ENCODE data around the gene SPIRE1.
"Not testable (repeated sequence)": the region's sequence is repeated elsewhere in the genome, so short reads cannot be mapped to it uniquely, and the experiment has no call there.

The SPIRE1 gene

DNA sequence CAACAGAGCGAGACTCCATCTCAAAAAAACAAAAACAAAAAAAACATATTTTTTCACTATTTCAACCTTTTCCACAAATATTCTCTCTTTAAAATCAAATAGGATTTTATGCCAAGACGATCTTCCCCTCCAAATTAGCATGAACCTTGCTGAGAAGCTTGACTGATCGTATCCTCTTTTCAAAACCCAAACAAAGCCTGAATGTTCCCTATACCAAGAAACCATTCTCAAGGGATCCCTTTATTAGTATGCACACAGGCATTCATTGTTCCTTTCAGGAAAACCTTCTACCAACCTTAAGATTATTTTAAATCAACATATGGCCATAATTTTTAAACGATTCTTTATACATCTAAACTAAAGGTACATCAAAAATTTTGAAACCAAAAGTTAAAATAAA is 6.3 kb downstream of the SPIRE1 start:
- ChIA-PET POLR2A (no interaction called here), CTCF (no interaction called here)
- H3K36me3 ChIP-seq (ENCODE audit: control insufficient read depth in 4 of 4, insufficient read depth in 4 of 4, low read length in 3 of 4) = peaks cover 0 to 5% (median 1%) of the 10 kb centered on the region in 4 experiments
- H3K9me3 ChIP-seq (ENCODE audit: control extremely low read depth in 1 of 5, control insufficient read depth in 4 of 5, insufficient read depth in 2 of 5, low read depth in 1 of 5, low read length in 4 of 5) = no peaks in the 10 kb centered on the region
- DNase-seq = no peak
- WGBS (ENCODE audit: insufficient coverage) = 60% methylated on average over 2 of the region's 4 CpGs
- peaks cover under 1 to 18% (median 8%) of the 10 kb centered on the region in 4 experiments for H3K4me1 ChIP-seq (ENCODE audit: control extremely low read depth in 1 of 4, control insufficient read depth in 4 of 4, insufficient read depth in 4 of 4, low read length in 3 of 4)
- H3K4me3 ChIP-seq (ENCODE audit: control insufficient read depth in 1 of 7, extremely low read depth in 1 of 7, insufficient read depth in 4 of 7, low read depth in 2 of 7, low read length in 6 of 7) = no peak overlapping the region
- peaks cover 0 to 2% (median 0%) of the 10 kb centered on the region in 5 experiments for H3K27me3 ChIP-seq (replicated peaks in 2 of 5; ENCODE audit: control insufficient read depth in 4 of 5, insufficient read depth in 5 of 5, low read length in 4 of 5)
- no peak overlapping the region for H3K27ac ChIP-seq (ENCODE audit: insufficient read depth in 1 of 2, low read depth in 1 of 2, low read length in 2 of 2, poor library complexity in 1 of 2, severe bottlenecking in 2 of 2)

DNA sequence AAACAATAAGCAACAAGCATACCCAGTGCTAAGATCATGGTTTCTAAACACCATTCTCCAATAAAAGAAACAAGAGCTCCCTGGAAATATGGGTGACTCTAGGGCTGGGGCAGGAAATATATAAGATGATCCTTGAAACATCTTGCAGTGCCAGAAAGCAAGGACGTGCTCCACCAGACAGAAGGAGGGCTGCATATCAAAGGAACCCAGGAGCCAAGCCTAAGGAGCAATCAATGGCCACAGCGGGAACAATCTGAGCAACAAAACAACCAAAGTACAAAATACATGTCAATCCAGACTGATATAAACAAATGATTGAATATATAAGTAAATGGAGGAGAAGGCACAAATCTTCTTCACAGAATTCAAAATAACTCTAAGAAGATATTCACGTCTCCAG is 10.1 kb downstream of the SPIRE1 start:
- no peak for DNase-seq
- H3K9me3 ChIP-seq (ENCODE audit: control extremely low read depth in 1 of 5, control insufficient read depth in 4 of 5, insufficient read depth in 2 of 5, low read depth in 1 of 5, low read length in 4 of 5) = no peaks in the 10 kb centered on the region
- H3K36me3 ChIP-seq (ENCODE audit: control insufficient read depth in 4 of 4, insufficient read depth in 4 of 4, low read length in 3 of 4) = peaks cover 0 to 5% (median 1%) of the 10 kb centered on the region in 4 experiments
- CTCF ChIA-PET = no interaction called here
- no peak overlapping the region for H3K27ac ChIP-seq (ENCODE audit: insufficient read depth in 1 of 2, low read depth in 1 of 2, low read length in 2 of 2, poor library complexity in 1 of 2, severe bottlenecking in 2 of 2)
- 100% methylated on average over 1 of the region's 3 CpGs for WGBS (ENCODE audit: insufficient coverage)
- no peaks in the 10 kb centered on the region for H3K27me3 ChIP-seq (replicated peaks in 2 of 5; ENCODE audit: control insufficient read depth in 4 of 5, insufficient read depth in 5 of 5, low read length in 4 of 5)
- no peak overlapping the region for H3K4me3 ChIP-seq (ENCODE audit: control insufficient read depth in 1 of 7, extremely low read depth in 1 of 7, insufficient read depth in 4 of 7, low read depth in 2 of 7, low read length in 6 of 7)
- peaks cover 0 to 4% (median under 1%) of the 10 kb centered on the region in 4 experiments for H3K4me1 ChIP-seq (ENCODE audit: control extremely low read depth in 1 of 4, control insufficient read depth in 4 of 4, insufficient read depth in 4 of 4, low read length in 3 of 4)
- POLR2A ChIA-PET = no interaction called here

- peaks cover 0 to 5% (median 1%) of the 10 kb centered on the region in 4 experiments for H3K36me3 ChIP-seq (ENCODE audit: control insufficient read depth in 4 of 4, insufficient read depth in 4 of 4, low read length in 3 of 4)
- ChIA-PET POLR2A (no interaction called here), CTCF (no interaction called here)
- no peaks in the 10 kb centered on the region for H3K27me3 ChIP-seq (replicated peaks in 2 of 5; ENCODE audit: control insufficient read depth in 4 of 5, insufficient read depth in 5 of 5, low read length in 4 of 5)
- no peak overlapping the region for H3K27ac ChIP-seq (ENCODE audit: insufficient read depth in 1 of 2, low read depth in 1 of 2, low read length in 2 of 2, poor library complexity in 1 of 2, severe bottlenecking in 2 of 2)
- WGBS (ENCODE audit: insufficient coverage) = 94% methylated on average over 9 of the region's 10 CpGs
- DNase-seq = no peak
- no peaks in the 10 kb centered on the region for H3K4me1 ChIP-seq (ENCODE audit: control extremely low read depth in 1 of 4, control insufficient read depth in 4 of 4, insufficient read depth in 4 of 4, low read length in 3 of 4)
- H3K9me3 ChIP-seq (ENCODE audit: control extremely low read depth in 1 of 5, control insufficient read depth in 4 of 5, insufficient read depth in 2 of 5, low read depth in 1 of 5, low read length in 4 of 5) = no peaks in the 10 kb centered on the region
- no peak overlapping the region for H3K4me3 ChIP-seq (ENCODE audit: control insufficient read depth in 1 of 7, extremely low read depth in 1 of 7, insufficient read depth in 4 of 7, low read depth in 2 of 7, low read length in 6 of 7)
Measured at GRCh38 chr18:12645751-12646203, 12.1 kb downstream of the SPIRE1 start.

DNA sequence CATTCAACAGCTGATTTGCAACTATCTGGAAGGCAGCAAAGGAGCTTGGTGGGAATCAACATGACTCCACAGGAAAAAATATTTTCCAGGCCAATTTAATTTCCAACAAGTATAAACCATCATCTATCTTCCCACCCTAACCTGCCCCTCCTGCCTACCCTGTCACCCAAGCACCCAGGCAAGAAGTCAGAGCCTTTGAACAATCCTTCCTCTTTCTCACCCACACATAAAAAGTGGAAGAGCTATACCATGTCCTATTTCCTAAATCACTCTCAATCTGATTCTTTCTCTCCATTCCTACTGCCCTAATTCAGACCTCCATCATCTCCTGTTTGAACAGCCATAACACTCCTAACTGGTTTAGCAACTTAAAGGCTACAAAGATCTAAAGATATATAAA is 12.7 kb downstream of the SPIRE1 start:
- H3K27me3 ChIP-seq (replicated peaks in 2 of 5; ENCODE audit: control insufficient read depth in 4 of 5, insufficient read depth in 5 of 5, low read length in 4 of 5) = no peaks in the 10 kb centered on the region
- ChIA-PET POLR2A (no interaction called here), CTCF (interaction anchor here (0.6 kb wide), 1 partner anchor 400 kb away, joined by 3 read pairs; no protein-coding TSS in a partner anchor)
- H3K27ac ChIP-seq (ENCODE audit: insufficient read depth in 1 of 2, low read depth in 1 of 2, low read length in 2 of 2, poor library complexity in 1 of 2, severe bottlenecking in 2 of 2) = no peak overlapping the region
- no peak overlapping the region for H3K4me3 ChIP-seq (ENCODE audit: control insufficient read depth in 1 of 7, extremely low read depth in 1 of 7, insufficient read depth in 4 of 7, low read depth in 2 of 7, low read length in 6 of 7)
- no peaks in the 10 kb centered on the region for H3K4me1 ChIP-seq (ENCODE audit: control extremely low read depth in 1 of 4, control insufficient read depth in 4 of 4, insufficient read depth in 4 of 4, low read length in 3 of 4)
- H3K36me3 ChIP-seq (ENCODE audit: control insufficient read depth in 4 of 4, insufficient read depth in 4 of 4, low read length in 3 of 4) = peaks cover 0 to 5% (median 1%) of the 10 kb centered on the region in 4 experiments
- no peaks in the 10 kb centered on the region for H3K9me3 ChIP-seq (ENCODE audit: control extremely low read depth in 1 of 5, control insufficient read depth in 4 of 5, insufficient read depth in 2 of 5, low read depth in 1 of 5, low read length in 4 of 5)
- no peak for DNase-seq

- H3K27me3 ChIP-seq (replicated peaks in 2 of 5; ENCODE audit: control insufficient read depth in 4 of 5, insufficient read depth in 5 of 5, low read length in 4 of 5); DNase-seq; H3K27ac ChIP-seq (ENCODE audit: insufficient read depth in 1 of 2, low read depth in 1 of 2, low read length in 2 of 2, poor library complexity in 1 of 2, severe bottlenecking in 2 of 2); H3K4me3 ChIP-seq (ENCODE audit: control insufficient read depth in 1 of 7, extremely low read depth in 1 of 7, insufficient read depth in 4 of 7, low read depth in 2 of 7, low read length in 6 of 7); H3K36me3 ChIP-seq (ENCODE audit: control insufficient read depth in 4 of 4, insufficient read depth in 4 of 4, low read length in 3 of 4); H3K9me3 ChIP-seq (ENCODE audit: control extremely low read depth in 1 of 5, control insufficient read depth in 4 of 5, insufficient read depth in 2 of 5, low read depth in 1 of 5, low read length in 4 of 5); H3K4me1 ChIP-seq (ENCODE audit: control extremely low read depth in 1 of 4, control insufficient read depth in 4 of 4, insufficient read depth in 4 of 4, low read length in 3 of 4): not testable (repeated sequence)
- no CpG with 5 or more reads among the region's 5 CpGs for WGBS (ENCODE audit: insufficient coverage)
- ChIA-PET CTCF (interaction anchor here (0.9 to 1.0 kb wide), 2 partner anchors 45 to 104 kb away, joined by 3 to 5 read pairs; no protein-coding TSS in a partner anchor), POLR2A (interaction anchor here (0.6 kb wide), 1 partner anchor 165 kb away, joined by 3 read pairs; no protein-coding TSS in a partner anchor)
Measured at GRCh38 chr18:12643756-12644155, 14.2 kb downstream of the SPIRE1 start.

GRCh38 chr18:12640881-12641200 is 17.1 kb downstream of the SPIRE1 start:
- POLR2A ChIA-PET = no interaction called here
- no peak for DNase-seq
- H3K27ac ChIP-seq (ENCODE audit: insufficient read depth in 1 of 2, low read depth in 1 of 2, low read length in 2 of 2, poor library complexity in 1 of 2, severe bottlenecking in 2 of 2) = no peak overlapping the region
- H3K4me3 ChIP-seq (ENCODE audit: control insufficient read depth in 1 of 7, extremely low read depth in 1 of 7, insufficient read depth in 4 of 7, low read depth in 2 of 7, low read length in 6 of 7) = no peak overlapping the region
- H3K36me3 ChIP-seq (ENCODE audit: control insufficient read depth in 4 of 4, insufficient read depth in 4 of 4, low read length in 3 of 4) = peaks cover 0 to 2% (median 0%) of the 10 kb centered on the region in 4 experiments
- H3K4me1 ChIP-seq (ENCODE audit: control extremely low read depth in 1 of 4, control insufficient read depth in 4 of 4, insufficient read depth in 4 of 4, low read length in 3 of 4) = no peaks in the 10 kb centered on the region
- H3K9me3 ChIP-seq (ENCODE audit: control extremely low read depth in 1 of 5, control insufficient read depth in 4 of 5, insufficient read depth in 2 of 5, low read depth in 1 of 5, low read length in 4 of 5) = no peaks in the 10 kb centered on the region
- CTCF ChIA-PET = interaction anchor here (1.2 kb wide), 1 partner anchor 14 kb away, joined by 3 read pairs; no protein-coding TSS in a partner anchor
- WGBS (ENCODE audit: insufficient coverage) = 98% methylated on average over 5 of the region's 6 CpGs
- no peaks in the 10 kb centered on the region for H3K27me3 ChIP-seq (replicated peaks in 2 of 5; ENCODE audit: control insufficient read depth in 4 of 5, insufficient read depth in 5 of 5, low read length in 4 of 5)

DNA sequence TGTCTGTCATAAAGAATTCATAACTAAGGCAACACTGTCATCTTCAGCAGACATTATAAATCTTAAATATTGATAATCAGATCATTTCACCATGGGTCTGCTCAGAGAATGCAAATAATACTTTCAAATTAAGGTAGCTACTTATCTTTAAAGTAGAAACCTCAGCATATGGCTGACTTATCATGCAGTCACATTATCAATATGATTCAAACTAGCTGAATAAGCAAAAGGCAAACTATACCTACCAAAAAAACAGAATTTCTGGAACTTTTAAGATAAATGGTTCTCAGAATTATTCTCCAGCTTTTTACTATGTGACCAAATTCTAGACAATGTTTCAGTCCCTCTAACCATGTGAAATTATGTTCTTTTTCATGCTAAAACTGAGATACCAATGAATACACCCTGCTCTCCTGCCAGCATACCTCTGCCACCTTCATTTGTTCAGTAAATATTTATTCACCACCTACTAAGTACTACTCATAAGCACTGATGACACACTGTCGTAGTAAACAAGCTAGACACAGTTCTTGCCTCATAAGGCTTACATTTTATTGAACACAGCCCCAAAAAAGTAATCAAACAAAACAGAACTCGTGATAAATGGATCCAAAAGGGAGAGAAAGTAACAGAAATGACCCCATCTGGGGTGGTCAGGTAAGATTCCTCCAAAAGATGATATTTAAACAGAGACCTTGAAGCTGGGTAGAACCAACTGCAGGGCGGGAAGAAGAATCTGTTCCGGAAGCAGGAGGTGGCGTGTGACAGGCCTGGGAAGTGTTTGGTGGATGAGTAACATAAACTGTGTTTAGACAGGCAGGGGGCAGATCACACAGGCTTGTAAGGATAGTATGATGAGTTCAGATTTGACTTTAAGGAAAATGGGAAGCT is 17.7 kb downstream of the SPIRE1 start:
- no peak for DNase-seq
- CTCF ChIA-PET = interaction anchor here (1.2 kb wide), 1 partner anchor 14 kb away, joined by 3 read pairs; no protein-coding TSS in a partner anchor
- Histone ChIP-seq H3K27ac (ENCODE audit: insufficient read depth in 1 of 2, low read depth in 1 of 2, low read length in 2 of 2, poor library complexity in 1 of 2, severe bottlenecking in 2 of 2) (no peak overlapping the region), H3K9me3 (ENCODE audit: control extremely low read depth in 1 of 5, control insufficient read depth in 4 of 5, insufficient read depth in 2 of 5, low read depth in 1 of 5, low read length in 4 of 5) (no peaks in the 10 kb centered on the region), H3K36me3 (ENCODE audit: control insufficient read depth in 4 of 4, insufficient read depth in 4 of 4, low read length in 3 of 4) (peaks cover 0 to 2% (median 0%) of the 10 kb centered on the region in 4 experiments), H3K4me1 (ENCODE audit: control extremely low read depth in 1 of 4, control insufficient read depth in 4 of 4, insufficient read depth in 4 of 4, low read length in 3 of 4) (no peaks in the 10 kb centered on the region), H3K27me3 (replicated peaks in 2 of 5; ENCODE audit: control insufficient read depth in 4 of 5, insufficient read depth in 5 of 5, low read length in 4 of 5) (no peaks in the 10 kb centered on the region), H3K4me3 (ENCODE audit: control insufficient read depth in 1 of 7, extremely low read depth in 1 of 7, insufficient read depth in 4 of 7, low read depth in 2 of 7, low read length in 6 of 7) (no peak overlapping the region)
- POLR2A ChIA-PET = no interaction called here
- 79% methylated on average over 5 of the region's 5 CpGs for WGBS (ENCODE audit: insufficient coverage)

Data from common myeloid progenitor, CD34-positive (primary cell).